ENCODE results near the gene STAMBP. TPM values are rescaled to one million over a fixed set of nuclear protein-coding genes. Genes with fewer than 3 reads are reported as not detected.

STAMBP gene
- polyA plus RNA-seq, 1 donor (not counting 4 experiments of a cell fraction or from before 2014, with no cell fraction given), result 95.4 TPM

GRCh38 chr2:73892631-73893329, 64.0 kb downstream of the STAMBP start, which contains the start of gene ACTG2:
Gene ACTG2 (plus strand): TSS chr2:73893008. CDS start chr2:73901312, 8,304 bp downstream.
- Histone ChIP-seq H4K20me1 (ENCODE audit: control insufficient read depth, extremely low read depth, insufficient read depth, low read length) (no peaks in the 10 kb centered on the region), H2AFZ (ENCODE audit: control insufficient read depth, low read length) (no peak within 1 kb of the TSS), H3K4me2 (ENCODE audit: control insufficient read depth, extremely low read depth, insufficient read depth, low read depth, low read length) (no peak within 1 kb of the TSS), H3K9me3 (ENCODE audit: control insufficient read depth, low read depth, low read length) (no peaks in the 10 kb centered on the region), H3K27me3 (ENCODE audit: control insufficient read depth, extremely low read depth, insufficient read depth, low read length) (no peaks in the 10 kb centered on the region), H3K9ac (ENCODE audit: control insufficient read depth, extremely low read depth, insufficient read depth, low read length) (no peak within 1 kb of the TSS), H3K4me3 (ENCODE audit: control insufficient read depth in 2 of 3, extremely low read depth in 1 of 3, insufficient read depth in 2 of 3, low read depth in 1 of 3, low read length in 3 of 3) (no peak within 1 kb of the TSS), H3K4me1 (ENCODE audit: control insufficient read depth, extremely low read depth, insufficient read depth, low read length) (peaks cover 1% of the 10 kb centered on the region), H3K36me3 (ENCODE audit: control insufficient read depth in 2 of 2, extremely low read depth in 1 of 2, insufficient read depth in 2 of 2, low read length in 2 of 2) (no peaks in the 10 kb centered on the region), H3K27ac (ENCODE audit: control insufficient read depth, insufficient read depth, low read length) (no peak within 1 kb of the TSS), H3K79me2 (ENCODE audit: control insufficient read depth, insufficient read depth, low read length) (no peaks in the 10 kb centered on the region), H3K9me1 (ENCODE audit: control insufficient read depth, extremely low read depth, insufficient read depth, low read length) (no peaks in the 10 kb centered on the region)
- FAIRE-seq (no peak), DNase-seq (ENCODE audit: low read depth, low spot score) (no peak)
- TF ChIP-seq EZH2 (IDR thresholded peaks at IDR 0.05; ENCODE audit: low read length) (no peak), CTCF (optimal IDR thresholded peaks at IDR 0.05 in 1 of 3, IDR thresholded peaks at IDR 0.05 in 1 of 3, conservative IDR thresholded peaks at IDR 0.05 in 1 of 3; ENCODE audit: extremely low read depth in 1 of 3, insufficient read depth in 2 of 3, low read length in 3 of 3) (no peak)
- dilution Hi-C loops (cut with MboI; ENCODE audit: extremely low pct_ligation_motif_present, low sequenced_read_pairs), result no loop called here

DNA sequence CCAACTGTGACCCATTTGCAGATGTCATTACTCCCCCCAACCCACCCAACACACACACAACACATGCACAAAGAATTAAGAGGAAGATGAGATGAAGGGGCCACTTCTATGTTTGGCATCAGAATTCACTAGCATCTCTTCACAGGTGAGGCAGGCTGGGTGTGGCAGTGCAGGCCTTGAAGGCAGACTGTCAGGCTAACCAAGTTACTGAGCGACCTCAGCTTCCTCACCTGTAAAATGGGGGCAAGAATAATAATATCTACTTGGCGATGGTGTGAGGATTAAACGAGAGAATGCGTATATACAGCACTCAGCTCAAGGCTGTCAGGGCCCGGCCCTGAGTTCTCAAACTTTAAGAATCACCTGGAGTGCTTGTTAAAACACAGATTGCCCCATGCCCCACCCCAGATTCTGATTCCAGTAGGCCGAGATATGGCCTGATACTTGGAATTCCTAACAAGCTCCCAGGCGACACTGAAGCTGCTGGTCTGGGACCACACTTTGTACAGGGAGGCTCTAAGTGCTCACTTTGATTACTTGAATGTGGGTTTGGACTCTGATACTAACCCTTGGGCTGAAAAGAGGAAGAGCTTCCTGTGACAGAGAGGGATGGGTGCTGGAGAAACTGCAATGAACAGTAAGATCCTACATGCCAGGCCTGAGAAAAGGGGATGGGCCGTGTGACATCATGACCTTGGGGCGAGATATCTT, 65.2 kb downstream of the STAMBP start:
- TF ChIP-seq EZH2 (IDR thresholded peaks at IDR 0.05; ENCODE audit: low read length) (no peak), CTCF (optimal IDR thresholded peaks at IDR 0.05 in 1 of 3, IDR thresholded peaks at IDR 0.05 in 1 of 3, conservative IDR thresholded peaks at IDR 0.05 in 1 of 3; ENCODE audit: extremely low read depth in 1 of 3, insufficient read depth in 2 of 3, low read length in 3 of 3) (no peak)
- dilution Hi-C loops (cut with MboI; ENCODE audit: extremely low pct_ligation_motif_present, low sequenced_read_pairs), result no loop called here

More for the DNA sequence above, 65.2 kb downstream of the STAMBP start:
- Histone ChIP-seq H3K4me1 (ENCODE audit: control insufficient read depth, extremely low read depth, insufficient read depth, low read length) (no peaks in the 10 kb centered on the region), H3K79me2 (ENCODE audit: control insufficient read depth, insufficient read depth, low read length) (no peaks in the 10 kb centered on the region), H3K9ac (ENCODE audit: control insufficient read depth, extremely low read depth, insufficient read depth, low read length) (no peak overlapping the region), H3K9me1 (ENCODE audit: control insufficient read depth, extremely low read depth, insufficient read depth, low read length) (no peaks in the 10 kb centered on the region), H2AFZ (ENCODE audit: control insufficient read depth, low read length) (no peak overlapping the region), H3K9me3 (ENCODE audit: control insufficient read depth, low read depth, low read length) (no peaks in the 10 kb centered on the region), H3K4me3 (ENCODE audit: control insufficient read depth in 2 of 3, extremely low read depth in 1 of 3, insufficient read depth in 2 of 3, low read depth in 1 of 3, low read length in 3 of 3) (no peak overlapping the region), H3K4me2 (ENCODE audit: control insufficient read depth, extremely low read depth, insufficient read depth, low read depth, low read length) (no peak overlapping the region), H4K20me1 (ENCODE audit: control insufficient read depth, extremely low read depth, insufficient read depth, low read length) (no peaks in the 10 kb centered on the region), H3K27ac (ENCODE audit: control insufficient read depth, insufficient read depth, low read length) (no peak overlapping the region), H3K27me3 (ENCODE audit: control insufficient read depth, extremely low read depth, insufficient read depth, low read length) (no peaks in the 10 kb centered on the region), H3K36me3 (ENCODE audit: control insufficient read depth in 2 of 2, extremely low read depth in 1 of 2, insufficient read depth in 2 of 2, low read length in 2 of 2) (no peaks in the 10 kb centered on the region)
- no peak for DNase-seq (ENCODE audit: low read depth, low spot score)
- FAIRE-seq, result no peak
